HEK293T (cell line): ENCODE measurements around the gene PBXIP1.

Experiments used
- ARNT ChIP-seq: fragments of 450-650 bp; IDR thresholded peaks from 2 replicates; pipeline ENCODE4 v1.6.1; 2017; ENCODE audit warnings: mild to moderate bottlenecking
- BHLHE40 ChIP-seq: fragments of 450-650 bp; IDR thresholded peaks from 2 replicates; pipeline ENCODE4 v1.6.1; 2016; ENCODE audit warnings: mild to moderate bottlenecking, moderate library complexity, borderline replicate concordance
- CTBP1 ChIP-seq: fragments of 450-650 bp; IDR thresholded peaks from 2 replicates; pipeline ENCODE4 v1.6.1; 2016; ENCODE audit warnings: borderline replicate concordance
- ELF4 ChIP-seq: fragments of 450-650 bp; IDR thresholded peaks from 2 replicates; pipeline ENCODE4 v1.6.1; 2017; ENCODE audit warnings: antibody characterized with exemption
- FOXK2 ChIP-seq: fragments of 450-650 bp; IDR thresholded peaks from 2 replicates; pipeline ENCODE4 v1.6.1; 2016; ENCODE audit warnings: mild to moderate bottlenecking
- FOXM1 ChIP-seq: fragments of 450-650 bp; IDR thresholded peaks from 2 replicates; pipeline ENCODE4 v1.6.1; 2017; ENCODE audit warnings: mild to moderate bottlenecking, borderline replicate concordance
- LEF1 ChIP-seq: fragments of 450-650 bp; IDR thresholded peaks from 2 replicates; pipeline ENCODE4 v1.6.1; 2017; ENCODE audit warnings: mild to moderate bottlenecking, borderline replicate concordance
- NFRKB ChIP-seq: fragments of 450-650 bp; IDR thresholded peaks from 2 replicates; pipeline ENCODE4 v1.6.1; 2016; ENCODE audit warnings: mild to moderate bottlenecking, moderate library complexity
- SP1 ChIP-seq: fragments of 450-650 bp; IDR thresholded peaks from 2 replicates; pipeline ENCODE4 v1.6.1; 2017
- SUZ12 ChIP-seq: fragments of 450-650 bp; IDR thresholded peaks from 2 replicates; pipeline ENCODE4 v1.6.1; 2016; ENCODE audit warnings: mild to moderate bottlenecking
- TF ChIP-seq, protein P1 (sequence below): fragments of 450-650 bp; IDR thresholded peaks from 2 replicates; pipeline ENCODE4 v1.6.1; 2016

DNA sequence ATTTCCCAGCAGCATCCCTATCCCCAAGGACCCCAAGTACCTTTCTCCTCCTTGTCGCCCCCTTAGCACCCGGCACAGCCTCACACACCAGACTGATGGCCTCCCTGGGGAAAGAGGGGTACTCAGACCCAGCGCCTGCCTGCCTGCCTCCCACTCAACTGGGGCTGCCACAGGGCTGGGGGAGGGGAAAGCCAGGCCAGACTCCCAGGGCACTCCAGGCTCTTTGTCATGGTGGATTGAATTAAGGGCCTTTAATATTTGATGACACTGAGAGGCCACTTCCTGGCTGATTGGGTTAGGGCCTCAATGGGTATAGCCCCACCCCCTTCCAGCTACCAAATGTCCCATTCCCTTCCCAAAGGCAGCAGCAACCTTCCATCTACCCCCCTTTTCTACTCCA, 12.8 kb upstream of the PBXIP1 start:
- TF ChIP-seq SUZ12 = no peak
- no peak for TF ChIP-seq ELF4
- no peak for TF ChIP-seq CTBP1
- no peak for TF ChIP-seq FOXM1
- no peak for TF ChIP-seq FOXK2
- no peak for TF ChIP-seq SP1
- TF ChIP-seq BHLHE40 = no peak
- TF ChIP-seq LEF1 = no peak
- no peak for TF ChIP-seq NFRKB
- TF ChIP-seq ARNT = no peak
- TF ChIP-seq, protein P1, sequence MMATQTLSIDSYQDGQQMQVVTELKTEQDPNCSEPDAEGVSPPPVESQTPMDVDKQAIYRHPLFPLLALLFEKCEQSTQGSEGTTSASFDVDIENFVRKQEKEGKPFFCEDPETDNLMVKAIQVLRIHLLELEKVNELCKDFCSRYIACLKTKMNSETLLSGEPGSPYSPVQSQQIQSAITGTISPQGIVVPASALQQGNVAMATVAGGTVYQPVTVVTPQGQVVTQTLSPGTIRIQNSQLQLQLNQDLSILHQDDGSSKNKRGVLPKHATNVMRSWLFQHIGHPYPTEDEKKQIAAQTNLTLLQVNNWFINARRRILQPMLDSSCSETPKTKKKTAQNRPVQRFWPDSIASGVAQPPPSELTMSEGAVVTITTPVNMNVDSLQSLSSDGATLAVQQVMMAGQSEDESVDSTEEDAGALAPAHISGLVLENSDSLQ = no peak
